GM12878 (cell line): ENCODE measurements around the gene DCUN1D4. TPM values are rescaled to one million over a fixed set of nuclear protein-coding genes. Genes with fewer than 3 reads are reported as not detected.

Experiments
- ATAC-seq: fragments of 200-7000 bp; cut with Tn5 transposase; 3 replicates; pipeline ENCODE4 v1.9.1; 2020; ENCODE audit warnings: mild to moderate bottlenecking, moderate library complexity
- BruUV-seq: library from RNA; stranded (reverse); fragments of 400-500 nt; replicated peaks from 2 replicates; lab custom pipeline; 2021; lab: Mats Ljungman, UMichigan
- CTCF ChIA-PET: fragments of 300-600 bp; sonication (Branson Sonifier 250); formaldehyde crosslinking; extraction: SDS; loops from one replicate; lab custom pipeline; 2021; ENCODE audit warnings: inconsistent platforms; lab: Yijun Ruan, JAX
- POLR2A ChIA-PET: fragments of 350-600 bp; formaldehyde crosslinking; extraction: SDS; loops from one replicate; lab custom pipeline; 2021; ENCODE audit warnings: inconsistent platforms; lab: Charles Lee
- RAD21 ChIA-PET: fragments of 300-600 bp; sonication (Branson Sonifier 250); formaldehyde crosslinking; loops from one replicate; lab custom pipeline; 2023; ENCODE audit warnings: antibody characterized with exemption; ENCODE audit not compliant: unreplicated experiment; lab: Charles Lee
- SMC1A ChIA-PET: fragments of 300-600 bp; sonication (Branson Sonifier 250); formaldehyde crosslinking; loops from one replicate; lab custom pipeline; 2023; ENCODE audit not compliant: unreplicated experiment, uncharacterized antibody; lab: Charles Lee
- DNase-seq: peaks from one replicate; pipeline ENCODE4 v3.0.0-alpha.2; 2011; ENCODE audit warnings: low read depth, low spot score
- FAIRE-seq: peaks from 3 replicates; lab custom pipeline; 2011; peaks lifted over from hg19 to GRCh38; lab: Jason Lieb, UNC
- H2AFZ ChIP-seq: 2 replicates; pipeline ENCODE4 v1.6.0; 2011; ENCODE audit warnings: low read depth, low read length, control low read depth; ENCODE audit not compliant: control insufficient read depth
- H3K27ac ChIP-seq: 2 replicates; pipeline ENCODE4 v1.5.1; 2011; ENCODE audit warnings: control low read depth; ENCODE audit not compliant: control insufficient read depth, insufficient read depth
- H3K27me3 ChIP-seq, 2 experiments: replicated peaks in 1 of 2; 2 replicates each; pipeline versions ENCODE4 v1.6.0 to v1.6.1; 2011; ENCODE audit warnings: low read length in 1 of 2; ENCODE audit not compliant: control insufficient read depth in 2 of 2, insufficient read depth in 2 of 2
- H3K36me3 ChIP-seq, 2 experiments: 2 replicates each; pipeline ENCODE4 v1.5.1; 2011; ENCODE audit warnings: low read length in 1 of 2; ENCODE audit not compliant: control insufficient read depth in 2 of 2, insufficient read depth in 2 of 2
- H3K4me1 ChIP-seq: 2 replicates; pipeline ENCODE4 v1.6.1; 2011; ENCODE audit warnings: mild to moderate bottlenecking, low read length, moderate library complexity, mixed read lengths; ENCODE audit not compliant: control insufficient read depth, insufficient read depth
- H3K4me2 ChIP-seq: 2 replicates; pipeline ENCODE4 v1.6.0; 2011; ENCODE audit warnings: control low read depth; ENCODE audit not compliant: control insufficient read depth, insufficient read depth
- H3K4me3 ChIP-seq: fragments of 200-600 bp; sonication (generic); 2 replicates; pipeline ENCODE4 v1.5.1; 2016
- H3K79me2 ChIP-seq: 2 replicates; pipeline ENCODE4 v1.6.0; 2011; ENCODE audit warnings: low read length; ENCODE audit not compliant: control insufficient read depth, insufficient read depth
- H3K9ac ChIP-seq: 2 replicates; pipeline ENCODE4 v1.8.0; 2011; ENCODE audit warnings: low read length, control low read depth, mixed read lengths; ENCODE audit not compliant: control insufficient read depth, insufficient read depth
- H3K9me3 ChIP-seq: replicated peaks from 3 replicates; pipeline ENCODE4 v1.5.1; 2011; ENCODE audit warnings: mild to moderate bottlenecking, low read length; ENCODE audit not compliant: control insufficient read depth, insufficient read depth
- H4K20me1 ChIP-seq: 2 replicates; pipeline ENCODE4 v1.6.0; 2011; ENCODE audit not compliant: control insufficient read depth, insufficient read depth
- BHLHE40 ChIP-seq, 2 experiments: fragments of 450-650 bp in 1 of 2; IDR thresholded peaks; 2 replicates each; pipeline ENCODE4 v1.6.1; 2011 to 2017; ENCODE audit warnings: low read depth in 2 of 2, borderline replicate concordance in 1 of 2, improper control_type of control experiment in 1 of 2, low read length in 1 of 2, mild to moderate bottlenecking in 1 of 2
- GABPA ChIP-seq: IDR thresholded peaks from 2 replicates; pipeline ENCODE4 v1.6.1; 2014; ENCODE audit warnings: antibody characterized with exemption, low read depth, mild to moderate bottlenecking, inconsistent platforms
- HDGF ChIP-seq: fragments of 450-650 bp; IDR thresholded peaks from 2 replicates; pipeline ENCODE4 v1.6.1; 2016; ENCODE audit warnings: antibody characterized with exemption
- PAX5 ChIP-seq: IDR thresholded peaks from 2 replicates; pipeline ENCODE4 v1.6.1; 2011; ENCODE audit warnings: low read depth, low read length, borderline replicate concordance
- RELA ChIP-seq: fragments of 450-650 bp; IDR thresholded peaks from 2 replicates; pipeline ENCODE4 v1.8.0; 2014; ENCODE audit warnings: borderline replicate concordance; ENCODE audit not compliant: partially characterized antibody
- RELB ChIP-seq: fragments of 450-650 bp; IDR thresholded peaks from 2 replicates; pipeline ENCODE4 v1.6.1; 2017; ENCODE audit warnings: low read depth, mild to moderate bottlenecking, moderate library complexity
- SUPT20H ChIP-seq: IDR thresholded peaks from 2 replicates; pipeline ENCODE4 v1.6.1; 2011; ENCODE audit warnings: low read depth, mild to moderate bottlenecking, low read length, moderate library complexity, borderline replicate concordance; ENCODE audit not compliant: control insufficient read depth
- TBL1XR1 ChIP-seq: IDR thresholded peaks from 2 replicates; pipeline ENCODE4 v1.6.1; 2012; ENCODE audit warnings: low read depth, low read length, improper control_type of control experiment
- ZNF592 ChIP-seq: fragments of 450-650 bp; IDR thresholded peaks from 2 replicates; pipeline ENCODE4 v1.6.1; 2017; ENCODE audit warnings: mild to moderate bottlenecking, moderate library complexity
- WGBS: methylation state at CpG from one replicate; pipeline ENCODE4 v1.1.6; 2016; ENCODE audit warnings: low lambda C conversion rate; ENCODE audit not compliant: insufficient replicate concordance, insufficient coverage; ENCODE audit errors: missing lambda C conversion rate; 5-methylcytosine and 5-hydroxymethylcytosine counted together
- in situ Hi-C: fragments of 300-500 bp; cut with MboI; formaldehyde crosslinking; loops from 9 replicates; pipeline ENCODE4 v1.14.3; 2018; ENCODE audit warnings: mixed read lengths
- intact Hi-C: fragments of 100-400 bp; cut with micrococcal nuclease; formaldehyde crosslinking; loops from one replicate; pipeline ENCODE4 v1.14.2; 2022; ENCODE audit not compliant: unreplicated experiment
- polyA plus RNA-seq, 11 experiments: library from polyadenylated mRNA; depleted of rRNA in 4 of 11; unstranded in 6 of 11; stranded (reverse) in 5 of 11; fragments of >200 nt; fragmentation: Nextera tagmentation in 4 of 11; fragmentation: Illumina TruSeq in 1 of 11; extraction: Ambion mirVana in 4 of 11; extraction: Trizol in 1 of 11; gene quantifications; 1 replicate in 1 of 11; 2 replicates in 10 of 11; pipeline versions ENCODE4 v1.2.1 to v1.2.3, GENCODE V29; 2011 to 2016; ENCODE audit warnings: inconsistent platforms in 2 of 11, missing spikeins in 2 of 11, low read depth in 1 of 11
- total RNA-seq, 4 experiments: library from RNA; depleted of rRNA in 3 of 4; stranded (reverse); fragments of >200 nt in 3 of 4; fragmentation: Illumina TruSeq in 1 of 4; extraction: Trizol in 1 of 4; gene quantifications; 2 replicates each; pipeline versions ENCODE4 v1.2.1 to v1.2.3, GENCODE V29; 2013 to 2021

DCUN1D4 gene
- total and polyA plus RNA-seq, 10 of the 15 experiments (the other 5 are each of a cell fraction or from before 2014, with no cell fraction given), result 7.1 to 62.6 (median 16.8) TPM

- Histone ChIP-seq H3K9ac (no peak overlapping the region), H3K4me2 (no peak overlapping the region), H3K79me2 (peaks cover 19% of the 10 kb centered on the region), H3K4me1 (no peaks in the 10 kb centered on the region), H2AFZ (no peak overlapping the region), H3K36me3 (no peaks in the 10 kb centered on the region), H3K9me3 (no peaks in the 10 kb centered on the region), H3K4me3 (no peak overlapping the region), H3K27ac (no peak overlapping the region), H4K20me1 (no peaks in the 10 kb centered on the region), H3K27me3 (no peaks in the 10 kb centered on the region)
- in situ Hi-C loops (no loop called here), intact Hi-C loops (no loop called here)
- FAIRE-seq (no peak), DNase-seq (no peak), ATAC-seq (no peak)
- WGBS, result 74% methylated on average over 2 of the region's 2 CpGs
- RAD21 ChIA-PET, result no interaction called here
- POLR2A ChIA-PET, result interaction anchor here (0.6 kb wide), 1 partner anchor 786 kb away, joined by 3 read pairs; no protein-coding TSS in a partner anchor
- no TSS peak for BruUV-seq
- CTCF ChIA-PET, result interaction anchor here (1.0 to 1.1 kb wide), 2 partner anchors 15 to 19 kb away, joined by 3 read pairs; no protein-coding TSS in a partner anchor
- TF ChIP-seq TBL1XR1 (no peak), RELA (no peak)
- SMC1A ChIA-PET, result interaction anchor here (0.8 kb wide), 1 partner anchor 165 kb away, joined by 3 read pairs; the partner anchor contains the start of gene LRRC66
Measured at GRCh38 chr4:51855270-51855669, 12.3 kb downstream of the DCUN1D4 start.

GRCh38 chr4:51855751-51856150, 12.8 kb downstream of the DCUN1D4 start:
- H3K4me2 ChIP-seq, result no peak overlapping the region
- ATAC-seq, result no peak
- H3K9ac ChIP-seq, result no peak overlapping the region
- intact Hi-C loops (no loop called here), in situ Hi-C loops (no loop called here)
- H3K36me3 ChIP-seq, result no peaks in the 10 kb centered on the region
- RAD21 ChIA-PET, result no interaction called here
- POLR2A ChIA-PET, result no interaction called here
- no peak overlapping the region for H2AFZ ChIP-seq
- no peaks in the 10 kb centered on the region for H3K27me3 ChIP-seq
- no peak overlapping the region for H3K27ac ChIP-seq
- CTCF ChIA-PET, result interaction anchor here (1.0 kb wide), 1 partner anchor 20 kb away, joined by 3 read pairs; no protein-coding TSS in a partner anchor
- no peak for FAIRE-seq
- no peak overlapping the region for H3K4me3 ChIP-seq
- TF ChIP-seq GABPA (no peak), PAX5 (no peak), ZNF592 (no peak), HDGF (no peak), SUPT20H (no peak), BHLHE40 (IDR thresholded peaks at IDR 0.05; ENCODE audit: borderline replicate concordance in 1 of 2, low read depth in 2 of 2, low read length in 1 of 2) (no peak), RELB (no peak)
- TF ChIP-seq, all 136 proteins: peak for 0
- Histone ChIP-seq H4K20me1 (no peaks in the 10 kb centered on the region), H3K4me1 (no peaks in the 10 kb centered on the region), H3K9me3 (no peaks in the 10 kb centered on the region), H3K79me2 (peaks cover 19% of the 10 kb centered on the region)
- DNase-seq, result no peak
- SMC1A ChIA-PET, result no interaction called here
- WGBS, result 98% methylated on average over 3 of the region's 3 CpGs
- BruUV-seq, result no TSS peak
